Measurements from ENCODE around the gene CAPN7.

The CAPN7 gene

GRCh38 chr3:15269091-15269989, 63.3 kb downstream of the CAPN7 start:
- Mint-ChIP-seq H3K27me3 (peaks cover 10% of the 10 kb centered on the region), H3K36me3 (ENCODE audit: low read depth) (no peaks in the 10 kb centered on the region), H3K9me3 (no peaks in the 10 kb centered on the region), H3K27ac (peak overlapping the region; percentile 72), H3K4me3 (peak overlapping the region; percentile 35), H3K4me1 (peaks cover 58% of the 10 kb centered on the region)
- DNase-seq (peak; percentile 82), ATAC-seq (peak; percentile 87)

- no peak overlapping the region for H3K27ac Mint-ChIP-seq
- no peaks in the 10 kb centered on the region for H3K9me3 Mint-ChIP-seq
- peaks cover 71% of the 10 kb centered on the region for H3K4me1 Mint-ChIP-seq
- no peak overlapping the region for H3K4me3 Mint-ChIP-seq
- ATAC-seq (no peak), DNase-seq (no peak)
- peaks cover 10% of the 10 kb centered on the region for H3K27me3 Mint-ChIP-seq
- peaks cover 2% of the 10 kb centered on the region for H3K36me3 Mint-ChIP-seq (ENCODE audit: low read depth)
These were observed 65.0 kb downstream of the CAPN7 start for GRCh38 chr3:15271030-15271429.

DNA sequence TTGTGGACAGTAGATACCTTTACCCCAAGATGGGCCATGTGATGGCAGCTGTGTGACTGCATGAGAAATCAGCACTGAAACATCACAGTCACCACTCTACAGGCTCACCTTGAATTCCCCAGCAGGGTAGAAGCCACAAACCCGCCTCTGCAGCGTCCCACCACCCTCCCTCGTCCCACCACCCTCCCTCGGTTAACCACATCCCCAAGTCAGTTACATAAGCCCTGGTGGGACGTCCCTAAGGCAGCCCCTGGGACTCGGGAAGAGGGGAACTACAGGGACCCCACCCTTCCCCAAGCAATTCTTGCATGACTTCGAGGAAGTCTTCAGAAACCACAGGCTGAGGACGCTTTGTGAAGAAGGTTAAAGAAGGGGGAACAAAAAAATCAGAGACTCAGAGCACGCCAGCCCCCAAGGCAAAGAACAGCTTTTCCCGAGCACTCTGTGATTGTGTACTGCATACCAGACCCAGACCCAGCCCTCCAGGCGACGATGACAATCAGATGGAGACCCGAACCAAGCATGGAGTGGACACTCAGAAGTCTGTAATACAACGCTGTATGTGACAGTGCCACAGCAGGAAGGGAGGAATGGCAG, 65.8 kb downstream of the CAPN7 start:
- Mint-ChIP-seq H3K4me1 (peaks cover 77% of the 10 kb centered on the region), H3K9me3 (no peaks in the 10 kb centered on the region), H3K27me3 (peaks cover 10% of the 10 kb centered on the region), H3K36me3 (ENCODE audit: low read depth) (peaks cover 2% of the 10 kb centered on the region), H3K27ac (peak overlapping the region; percentile 53), H3K4me3 (peak overlapping the region; percentile 62)
- DNase-seq (peak; percentile 74), ATAC-seq (peak; percentile 53)

DNA sequence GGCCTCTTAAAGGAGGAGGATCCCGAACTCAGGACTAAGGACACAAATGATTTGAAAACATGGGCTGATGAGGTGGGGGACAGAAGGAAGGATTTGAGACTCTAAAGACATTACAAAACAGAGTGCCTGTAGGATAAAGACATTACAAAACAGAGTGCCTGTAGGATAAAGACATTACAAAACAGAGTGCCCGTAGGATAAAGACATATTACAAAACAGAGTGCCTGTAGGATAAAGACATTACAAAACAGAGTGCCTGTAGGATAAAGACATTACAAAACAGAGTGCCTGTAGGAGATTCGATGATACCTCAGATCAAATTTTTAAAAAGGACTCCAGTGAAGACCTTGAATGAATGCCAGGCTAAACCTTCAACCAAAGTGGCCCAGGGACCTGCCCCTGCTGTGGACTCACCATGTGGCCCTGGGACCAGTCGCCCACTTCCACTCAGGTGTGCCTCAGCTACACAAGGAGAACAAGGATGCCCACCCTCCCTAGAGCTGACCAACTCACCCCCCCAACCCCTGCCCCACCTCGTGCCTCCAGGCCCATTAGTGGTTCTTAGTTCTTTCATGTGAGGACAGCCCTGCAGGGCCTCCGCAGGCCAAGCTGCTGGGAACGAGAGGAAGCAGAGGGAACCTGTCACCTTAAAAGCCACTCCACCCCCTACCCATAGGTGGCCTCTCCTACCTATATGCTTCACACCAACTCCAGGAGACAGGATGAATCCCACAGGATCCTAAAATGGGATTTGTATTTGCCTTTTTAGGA, 66.6 kb downstream of the CAPN7 start:
- no peaks in the 10 kb centered on the region for H3K9me3 Mint-ChIP-seq
- peaks cover 10% of the 10 kb centered on the region for H3K27me3 Mint-ChIP-seq
- no peak overlapping the region for H3K4me3 Mint-ChIP-seq
- peaks cover 77% of the 10 kb centered on the region for H3K4me1 Mint-ChIP-seq
- no peak for ATAC-seq
- H3K27ac Mint-ChIP-seq = peak overlapping the region; percentile 53
- no peak for DNase-seq
- peaks cover 2% of the 10 kb centered on the region for H3K36me3 Mint-ChIP-seq (ENCODE audit: low read depth)

DNA sequence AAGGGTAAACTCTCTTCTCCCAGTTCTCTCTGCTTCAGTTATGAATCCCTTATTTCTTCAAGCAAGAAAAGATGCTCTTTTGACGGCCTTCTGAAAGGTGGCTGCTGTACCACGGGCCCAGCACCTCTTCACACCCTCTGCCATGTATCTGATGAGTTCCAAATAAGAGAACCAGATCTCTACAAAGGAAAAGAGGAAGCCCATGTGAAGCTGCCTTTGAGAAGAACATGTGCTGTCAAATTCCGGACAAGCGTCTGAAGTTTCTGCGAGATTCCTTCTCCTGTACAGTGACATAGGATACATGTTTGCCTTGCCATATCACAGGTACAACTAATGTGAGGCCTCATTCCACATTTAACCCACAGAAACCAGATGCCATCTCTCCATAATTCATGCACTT, 67.2 kb downstream of the CAPN7 start:
- H3K27me3 Mint-ChIP-seq = peaks cover 10% of the 10 kb centered on the region
- peak overlapping the region; percentile 13 for H3K27ac Mint-ChIP-seq
- DNase-seq = no peak
- H3K4me3 Mint-ChIP-seq = no peak overlapping the region
- H3K36me3 Mint-ChIP-seq (ENCODE audit: low read depth) = peaks cover 2% of the 10 kb centered on the region
- no peak for ATAC-seq
- H3K4me1 Mint-ChIP-seq = peaks cover 74% of the 10 kb centered on the region
- H3K9me3 Mint-ChIP-seq = no peaks in the 10 kb centered on the region

- H3K27me3 Mint-ChIP-seq = peaks cover 10% of the 10 kb centered on the region
- H3K36me3 Mint-ChIP-seq (ENCODE audit: low read depth) = peaks cover 2% of the 10 kb centered on the region
- H3K27ac Mint-ChIP-seq = peak overlapping the region; percentile 88
- H3K4me3 Mint-ChIP-seq = no peak overlapping the region
- DNase-seq = no peak
- peaks cover 72% of the 10 kb centered on the region for H3K4me1 Mint-ChIP-seq
- ATAC-seq = peak; percentile 4
- H3K9me3 Mint-ChIP-seq = no peaks in the 10 kb centered on the region
These were observed 70.1 kb downstream of the CAPN7 start for GRCh38 chr3:15276028-15276724.

DNA sequence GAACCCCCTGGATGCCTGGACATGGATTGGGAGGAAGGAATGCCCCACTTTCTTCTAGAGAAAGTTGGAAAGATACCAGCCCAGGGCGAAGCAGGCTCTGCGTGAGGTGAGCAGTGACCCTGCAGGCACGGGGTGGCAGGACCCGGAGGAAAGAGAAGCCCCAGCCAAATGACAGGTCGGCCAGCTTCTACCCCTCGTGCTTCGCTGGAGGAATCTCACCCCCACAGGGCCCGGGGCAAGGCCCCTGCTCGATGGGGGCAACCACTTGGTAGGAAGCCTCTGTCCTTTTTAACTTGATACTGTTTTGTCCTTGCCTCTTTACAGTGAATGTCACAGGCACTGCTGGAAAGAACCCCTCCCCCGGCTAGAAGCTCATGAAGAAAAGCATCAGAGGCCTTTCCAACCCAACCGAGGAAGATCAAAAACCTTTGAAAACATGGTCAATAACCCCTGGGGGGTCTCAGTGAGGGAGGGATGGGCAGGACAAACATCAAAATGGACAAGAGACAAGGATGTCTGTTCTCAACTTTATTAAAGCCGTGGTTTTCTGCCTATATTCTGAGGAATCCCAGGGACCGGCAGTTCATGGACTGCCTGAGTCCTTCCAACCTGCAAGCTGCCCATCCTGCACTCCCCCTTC, 71.9 kb downstream of the CAPN7 start:
- H3K27ac Mint-ChIP-seq = no peak overlapping the region
- H3K4me3 Mint-ChIP-seq = no peak overlapping the region
- no peaks in the 10 kb centered on the region for H3K9me3 Mint-ChIP-seq

GRCh38 chr3:15279205-15279604, 73.2 kb downstream of the CAPN7 start:
- DNase-seq = no peak
- no peak overlapping the region for H3K27ac Mint-ChIP-seq
- H3K4me1 Mint-ChIP-seq = peaks cover 54% of the 10 kb centered on the region
- H3K4me3 Mint-ChIP-seq = no peak overlapping the region
- H3K9me3 Mint-ChIP-seq = no peaks in the 10 kb centered on the region
- peaks cover 2% of the 10 kb centered on the region for H3K36me3 Mint-ChIP-seq (ENCODE audit: low read depth)
- no peak for ATAC-seq
- no peaks in the 10 kb centered on the region for H3K27me3 Mint-ChIP-seq

More for the DNA sequence above, 71.9 kb downstream of the CAPN7 start:
- H3K4me1 Mint-ChIP-seq = peaks cover 57% of the 10 kb centered on the region
- DNase-seq (no peak), ATAC-seq (no peak)
- peaks cover 2% of the 10 kb centered on the region for H3K36me3 Mint-ChIP-seq (ENCODE audit: low read depth)
- peaks cover 2% of the 10 kb centered on the region for H3K27me3 Mint-ChIP-seq

- H3K4me1 Mint-ChIP-seq = peaks cover 51% of the 10 kb centered on the region
- no peak for DNase-seq
- peak; percentile 30 for ATAC-seq
- no peaks in the 10 kb centered on the region for H3K9me3 Mint-ChIP-seq
- no peak overlapping the region for H3K27ac Mint-ChIP-seq
- H3K36me3 Mint-ChIP-seq (ENCODE audit: low read depth) = peaks cover 1% of the 10 kb centered on the region
- H3K27me3 Mint-ChIP-seq = no peaks in the 10 kb centered on the region
- no peak overlapping the region for H3K4me3 Mint-ChIP-seq
These were observed 73.8 kb downstream of the CAPN7 start for GRCh38 chr3:15279671-15280402.

GRCh38 chr3:15280853-15281532, 74.9 kb downstream of the CAPN7 start:
- Mint-ChIP-seq H3K4me1 (peaks cover 40% of the 10 kb centered on the region), H3K4me3 (no peak overlapping the region), H3K9me3 (no peaks in the 10 kb centered on the region), H3K27ac (no peak overlapping the region), H3K36me3 (ENCODE audit: low read depth) (no peaks in the 10 kb centered on the region), H3K27me3 (no peaks in the 10 kb centered on the region)
- DNase-seq (no peak), ATAC-seq (no peak)

GRCh38 chr3:15281817-15282216, 75.8 kb downstream of the CAPN7 start:
- H3K27me3 Mint-ChIP-seq = no peaks in the 10 kb centered on the region
- H3K9me3 Mint-ChIP-seq = no peaks in the 10 kb centered on the region
- H3K4me1 Mint-ChIP-seq = peaks cover 34% of the 10 kb centered on the region
- no peak overlapping the region for H3K4me3 Mint-ChIP-seq
- DNase-seq = no peak
- no peaks in the 10 kb centered on the region for H3K36me3 Mint-ChIP-seq (ENCODE audit: low read depth)
- ATAC-seq = no peak
- H3K27ac Mint-ChIP-seq = no peak overlapping the region

GRCh38 chr3:15283702-15284101, 77.7 kb downstream of the CAPN7 start:
- ATAC-seq = no peak
- Mint-ChIP-seq H3K27me3 (no peaks in the 10 kb centered on the region), H3K4me3 (no peak overlapping the region), H3K36me3 (ENCODE audit: low read depth) (no peaks in the 10 kb centered on the region), H3K27ac (no peak overlapping the region), H3K4me1 (peaks cover 33% of the 10 kb centered on the region), H3K9me3 (no peaks in the 10 kb centered on the region)
- DNase-seq = no peak
